HepG2 (cell line): Measurements from ENCODE around the gene MLST8. TPM values are rescaled to one million over a fixed set of nuclear protein-coding genes. Genes with fewer than 3 reads are reported as not detected.

Source experiments
- CC2D1A ChIP-seq: sonication (generic); formaldehyde crosslinking; IDR thresholded peaks from 2 replicates; pipeline ENCODE4 v1.8.1; 2023; ENCODE audit warnings: mild to moderate bottlenecking, missing genetic modification reagents
- CEBPG ChIP-seq: IDR thresholded peaks from 2 replicates; pipeline ENCODE4 v1.6.1; 2016
- KDM3A ChIP-seq: IDR thresholded peaks from 2 replicates; pipeline ENCODE4 v1.6.1; 2018; ENCODE audit warnings: low read depth, missing compliant biosample characterization
- MIER3 ChIP-seq: IDR thresholded peaks from 2 replicates; pipeline ENCODE4 v1.6.1; 2016; ENCODE audit warnings: missing compliant biosample characterization, borderline replicate concordance
- RBM22 ChIP-seq: fragments of 200-400 bp; formaldehyde crosslinking; optimal IDR thresholded peaks from 2 replicates; pipeline ENCODE3; 2017; ENCODE audit warnings: mild to moderate bottlenecking, low read length, moderate library complexity
- RERE ChIP-seq: IDR thresholded peaks from 2 replicates; pipeline ENCODE4 v1.6.1; 2016; ENCODE audit warnings: low read depth, missing genetic modification reagents, missing compliant biosample characterization
- ZBTB40 ChIP-seq, 2 experiments: fragments of 450-650 bp in 1 of 2; sonication (generic) in 1 of 2; formaldehyde crosslinking in 1 of 2; IDR thresholded peaks; 2 replicates each; pipeline versions ENCODE4 v1.6.1 to v1.8.0; 2016 to 2022; ENCODE audit warnings: antibody characterized with exemption in 1 of 2, mild to moderate bottlenecking in 1 of 2, missing genetic modification reagents in 1 of 2
- ZNF605 ChIP-seq: sonication (generic); formaldehyde crosslinking; IDR thresholded peaks from 2 replicates; pipeline ENCODE4 v1.8.0; 2022; ENCODE audit warnings: mild to moderate bottlenecking, missing genetic modification reagents
- polyA plus RNA-seq, 8 experiments: library from polyadenylated mRNA; depleted of rRNA in 3 of 8; stranded (reverse) in 7 of 8; unstranded in 1 of 8; fragments of >200 nt; fragmentation: Illumina TruSeq in 4 of 8; extraction: Trizol in 4 of 8; gene quantifications; 2 replicates each; pipeline versions ENCODE4 v1.2.1 to v1.2.3, GENCODE V29; 2011 to 2016; ENCODE audit warnings: low read depth in 4 of 8, missing spikeins in 1 of 8, mixed read lengths in 1 of 8; ENCODE audit not compliant: insufficient read depth in 1 of 8
- total RNA-seq, 5 experiments: library from RNA; depleted of rRNA; stranded (reverse); fragments of >200 nt; fragmentation: Illumina TruSeq; extraction: Trizol; gene quantifications; 2 replicates each; pipeline ENCODE4 v1.2.3, GENCODE V29; 2016; ENCODE audit warnings: low read depth in 1 of 5
- TF ChIP-seq, protein P1 (sequence below): sonication (generic); formaldehyde crosslinking; IDR thresholded peaks from 2 replicates; pipeline ENCODE4 v1.4.0; 2020; ENCODE audit warnings: missing genetic modification reagents
- TF ChIP-seq, protein P2 (sequence below): sonication (generic); formaldehyde crosslinking; IDR thresholded peaks from 2 replicates; pipeline ENCODE4 v1.9.0; 2022; ENCODE audit warnings: missing genetic modification reagents, mild to moderate bottlenecking, borderline replicate concordance

The MLST8 gene
- total and polyA plus RNA-seq, 2 of the 13 experiments (the other 11 are each of a cell fraction or from before 2014, with no cell fraction given) = 30.8 to 72.7 TPM

GRCh38 chr16:2226245-2226793, 21.1 kb downstream of the MLST8 start (continued):
- peak; percentile 67; the same call in 1 of the 2 replicates for TF ChIP-seq MIER3 (CRISPR knock-in tag)
- no peak for TF ChIP-seq CC2D1A
- TF ChIP-seq ZNF605 = peak; percentile 68; the same call in 1 of the 2 replicates
- TF ChIP-seq, protein P1, sequence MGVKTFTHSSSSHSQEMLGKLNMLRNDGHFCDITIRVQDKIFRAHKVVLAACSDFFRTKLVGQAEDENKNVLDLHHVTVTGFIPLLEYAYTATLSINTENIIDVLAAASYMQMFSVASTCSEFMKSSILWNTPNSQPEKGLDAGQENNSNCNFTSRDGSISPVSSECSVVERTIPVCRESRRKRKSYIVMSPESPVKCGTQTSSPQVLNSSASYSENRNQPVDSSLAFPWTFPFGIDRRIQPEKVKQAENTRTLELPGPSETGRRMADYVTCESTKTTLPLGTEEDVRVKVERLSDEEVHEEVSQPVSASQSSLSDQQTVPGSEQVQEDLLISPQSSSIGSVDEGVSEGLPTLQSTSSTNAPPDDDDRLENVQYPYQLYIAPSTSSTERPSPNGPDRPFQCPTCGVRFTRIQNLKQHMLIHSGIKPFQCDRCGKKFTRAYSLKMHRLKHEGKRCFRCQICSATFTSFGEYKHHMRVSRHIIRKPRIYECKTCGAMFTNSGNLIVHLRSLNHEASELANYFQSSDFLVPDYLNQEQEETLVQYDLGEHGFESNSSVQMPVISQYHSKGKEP (CRISPR knock-in tag) = no peak
- TF ChIP-seq KDM3A (CRISPR knock-in tag) = 0 out of 2 replicates have a peak, but pooled peaks have one; percentile 20
- 0 out of 2 replicates have a peak, but pooled peaks have one; percentile 21 for TF ChIP-seq CEBPG (CRISPR knock-in tag)
- no peak for TF ChIP-seq ZBTB40 (IDR thresholded peaks at IDR 0.05)
- 0 out of 2 replicates have a peak, but pooled peaks have one; percentile 23 for TF ChIP-seq ZBTB40 (CRISPR knock-in tag; IDR thresholded peaks at IDR 0.05)
- peak; percentile 81 for TF ChIP-seq RERE (CRISPR knock-in tag)
- TF ChIP-seq RBM22 = peak; percentile 90
- TF ChIP-seq, protein P2, sequence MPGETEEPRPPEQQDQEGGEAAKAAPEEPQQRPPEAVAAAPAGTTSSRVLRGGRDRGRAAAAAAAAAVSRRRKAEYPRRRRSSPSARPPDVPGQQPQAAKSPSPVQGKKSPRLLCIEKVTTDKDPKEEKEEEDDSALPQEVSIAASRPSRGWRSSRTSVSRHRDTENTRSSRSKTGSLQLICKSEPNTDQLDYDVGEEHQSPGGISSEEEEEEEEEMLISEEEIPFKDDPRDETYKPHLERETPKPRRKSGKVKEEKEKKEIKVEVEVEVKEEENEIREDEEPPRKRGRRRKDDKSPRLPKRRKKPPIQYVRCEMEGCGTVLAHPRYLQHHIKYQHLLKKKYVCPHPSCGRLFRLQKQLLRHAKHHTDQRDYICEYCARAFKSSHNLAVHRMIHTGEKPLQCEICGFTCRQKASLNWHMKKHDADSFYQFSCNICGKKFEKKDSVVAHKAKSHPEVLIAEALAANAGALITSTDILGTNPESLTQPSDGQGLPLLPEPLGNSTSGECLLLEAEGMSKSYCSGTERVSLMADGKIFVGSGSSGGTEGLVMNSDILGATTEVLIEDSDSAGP (CRISPR knock-in tag) = 0 out of 2 replicates have a peak, but pooled peaks have one; percentile 9
